Gastroesophageal sphincter (tissue), 4 donors: Measurements from ENCODE around the gene CPNE4. TPM values are rescaled to one million over a fixed set of nuclear protein-coding genes. Genes with fewer than 3 reads are reported as not detected.

Source experiments
- ATAC-seq: fragments of 150-250 bp; one replicate; pipeline ENCODE4 v1.9.1; 2016; ENCODE audit warnings: mild to moderate bottlenecking, moderate library complexity
- H3K27ac ChIP-seq, 4 donors: fragments of 200-600 bp; sonication (generic) in 3 of 4; 1 replicate in 3 of 4; 2 replicates in 1 of 4; pipeline ENCODE4 v1.5.1; 2016 to 2019
- H3K27me3 ChIP-seq: fragments of 200-600 bp; sonication (generic); one replicate; pipeline ENCODE4 v1.5.1; 2019
- H3K36me3 ChIP-seq, 2 donors: fragments of 200-600 bp; sonication (generic); one replicate each; pipeline ENCODE4 v1.5.1; 2019; ENCODE audit warnings: control low read depth in 1 of 2
- H3K4me1 ChIP-seq, 3 donors: fragments of 200-600 bp; sonication (generic); 1 replicate in 2 of 3; 2 replicates in 1 of 3; pipeline ENCODE4 v1.5.1; 2016 to 2019; ENCODE audit warnings: control low read depth in 2 of 3
- H3K4me3 ChIP-seq, 2 donors: fragments of 200-600 bp; sonication (generic); one replicate each; pipeline ENCODE4 v1.5.1; 2019; ENCODE audit warnings: mild to moderate bottlenecking in 1 of 2, moderate library complexity in 1 of 2
- H3K9me3 ChIP-seq, 3 donors: fragments of 200-600 bp; sonication (generic); one replicate each; pipeline ENCODE4 v1.5.1; 2017 to 2019; ENCODE audit warnings: control low read depth in 2 of 3
- EP300 ChIP-seq: sonication (generic); formaldehyde crosslinking; IDR thresholded peaks from one replicate; pipeline ENCODE4 v1.6.1; 2017; ENCODE audit warnings: antibody characterized with exemption, mild to moderate bottlenecking
- POLR2A ChIP-seq, 2 donors: fragments of 450-650 bp; IDR thresholded peaks; one replicate each; pipeline ENCODE4 v1.6.1; 2017; ENCODE audit warnings: antibody characterized with exemption in 2 of 2, mild to moderate bottlenecking in 2 of 2, moderate library complexity in 1 of 2
- POLR2AphosphoS5 ChIP-seq: sonication (generic); formaldehyde crosslinking; IDR thresholded peaks from one replicate; pipeline ENCODE4 v1.6.1; 2017; ENCODE audit warnings: antibody characterized with exemption
- WGBS, 2 donors: methylation state at CpG; one replicate each; pipeline ENCODE4 v1.1.5; 2018; ENCODE audit warnings: low coverage in 1 of 2; 5-methylcytosine and 5-hydroxymethylcytosine counted together
- total RNA-seq, 4 donors: library from RNA; depleted of rRNA; stranded (reverse); fragments of >200 nt; gene quantifications; one replicate each; pipeline ENCODE4 v1.1.0, GENCODE V29; 2016
- TF ChIP-seq, protein P1 (sequence below), 4 experiments: fragments of 200-600 bp in 2 of 4; fragments of 450-650 bp in 2 of 4; sonication (generic) in 1 of 4; IDR thresholded peaks; one replicate each; pipeline ENCODE4 v1.5.1; 2017 to 2019; ENCODE audit warnings: antibody characterized with exemption in 4 of 4, mild to moderate bottlenecking in 2 of 4, moderate library complexity in 2 of 4

The CPNE4 gene
- total RNA-seq, 4 donors from 2014 or later: not detected

DNA sequence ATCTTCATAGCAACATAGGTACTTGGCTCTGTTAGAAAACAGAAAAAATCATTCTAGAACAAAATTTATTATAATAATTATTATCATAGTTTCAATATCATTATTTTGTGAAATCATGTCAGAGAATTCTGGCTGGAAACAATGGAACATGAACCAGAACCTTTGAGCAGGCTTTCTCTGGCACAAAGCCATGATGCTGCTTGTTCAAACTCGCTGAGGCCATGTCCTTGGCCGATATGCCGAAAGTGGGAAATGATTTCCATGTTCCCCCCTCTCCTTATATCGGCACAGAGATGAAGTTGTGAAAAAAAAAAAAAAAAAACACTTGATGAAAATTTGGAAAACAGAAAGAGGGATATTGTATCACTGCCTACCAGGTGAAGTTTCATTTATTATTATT lies 483.1 kb downstream of the CPNE4 start:
- no peak for ATAC-seq
- 83 to 100% methylated on average over 1 to 4 of the region's 4 CpGs for WGBS, 2 donors
- H3K4me1 ChIP-seq: no peaks in the 10 kb centered on the region
- no peak for TF ChIP-seq POLR2AphosphoS5
- no peak for TF ChIP-seq EP300
- no peak for TF ChIP-seq POLR2A (IDR thresholded peaks at IDR 0.05)
- TF ChIP-seq, protein P1, sequence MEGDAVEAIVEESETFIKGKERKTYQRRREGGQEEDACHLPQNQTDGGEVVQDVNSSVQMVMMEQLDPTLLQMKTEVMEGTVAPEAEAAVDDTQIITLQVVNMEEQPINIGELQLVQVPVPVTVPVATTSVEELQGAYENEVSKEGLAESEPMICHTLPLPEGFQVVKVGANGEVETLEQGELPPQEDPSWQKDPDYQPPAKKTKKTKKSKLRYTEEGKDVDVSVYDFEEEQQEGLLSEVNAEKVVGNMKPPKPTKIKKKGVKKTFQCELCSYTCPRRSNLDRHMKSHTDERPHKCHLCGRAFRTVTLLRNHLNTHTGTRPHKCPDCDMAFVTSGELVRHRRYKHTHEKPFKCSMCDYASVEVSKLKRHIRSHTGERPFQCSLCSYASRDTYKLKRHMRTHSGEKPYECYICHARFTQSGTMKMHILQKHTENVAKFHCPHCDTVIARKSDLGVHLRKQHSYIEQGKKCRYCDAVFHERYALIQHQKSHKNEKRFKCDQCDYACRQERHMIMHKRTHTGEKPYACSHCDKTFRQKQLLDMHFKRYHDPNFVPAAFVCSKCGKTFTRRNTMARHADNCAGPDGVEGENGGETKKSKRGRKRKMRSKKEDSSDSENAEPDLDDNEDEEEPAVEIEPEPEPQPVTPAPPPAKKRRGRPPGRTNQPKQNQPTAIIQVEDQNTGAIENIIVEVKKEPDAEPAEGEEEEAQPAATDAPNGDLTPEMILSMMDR (IDR thresholded peaks at IDR 0.05): no peak
- no peak overlapping the region for H3K4me3 ChIP-seq
- H3K9me3 ChIP-seq: no peaks in the 10 kb centered on the region
- no peaks in the 10 kb centered on the region for H3K36me3 ChIP-seq
- H3K27ac ChIP-seq: no peak overlapping the region
- no peaks in the 10 kb centered on the region for H3K27me3 ChIP-seq

DNA sequence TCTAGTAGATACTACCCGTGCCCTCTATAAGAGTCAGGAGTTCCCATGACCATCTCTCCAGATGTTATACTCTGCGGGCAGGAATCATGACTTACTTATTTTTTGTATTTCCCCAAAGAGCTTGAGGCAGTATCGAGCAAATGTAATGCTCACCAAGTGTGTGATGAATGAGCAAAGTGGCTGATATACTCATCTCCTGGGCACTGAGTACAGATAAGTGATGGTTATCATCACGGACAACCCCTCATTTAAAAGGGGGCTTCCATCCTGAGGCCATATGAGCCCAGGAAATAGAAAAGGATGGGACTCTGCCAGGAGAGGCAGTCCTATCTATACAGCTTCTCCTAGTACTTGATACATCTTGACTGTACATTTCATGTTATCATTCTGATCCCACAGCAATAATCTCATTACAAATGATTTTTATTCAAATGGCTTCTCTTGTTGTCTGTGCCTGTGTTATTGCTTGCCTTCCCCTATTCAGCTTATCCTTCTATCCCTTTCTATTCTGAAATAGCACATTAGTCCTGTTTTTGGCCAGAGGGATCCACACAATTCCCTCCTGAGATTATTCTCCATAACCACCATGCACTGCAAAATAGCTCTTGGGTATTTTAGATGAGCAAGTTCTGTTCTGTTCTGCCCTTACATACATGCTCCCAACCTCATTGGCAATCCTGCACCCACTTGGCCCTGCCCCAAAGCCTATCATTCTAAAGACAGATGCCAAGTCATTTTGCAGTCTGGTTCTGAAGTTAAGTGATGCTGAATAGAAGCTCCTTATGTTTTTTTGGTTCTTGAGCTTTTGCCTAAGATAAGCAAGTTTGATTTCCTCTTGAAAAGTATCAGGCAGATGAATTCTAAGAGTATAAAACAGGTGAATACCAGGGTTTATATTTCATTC lies 484.0 kb downstream of the CPNE4 start:
- ATAC-seq: no peak
- no peaks in the 10 kb centered on the region for H3K4me1 ChIP-seq

DNA sequence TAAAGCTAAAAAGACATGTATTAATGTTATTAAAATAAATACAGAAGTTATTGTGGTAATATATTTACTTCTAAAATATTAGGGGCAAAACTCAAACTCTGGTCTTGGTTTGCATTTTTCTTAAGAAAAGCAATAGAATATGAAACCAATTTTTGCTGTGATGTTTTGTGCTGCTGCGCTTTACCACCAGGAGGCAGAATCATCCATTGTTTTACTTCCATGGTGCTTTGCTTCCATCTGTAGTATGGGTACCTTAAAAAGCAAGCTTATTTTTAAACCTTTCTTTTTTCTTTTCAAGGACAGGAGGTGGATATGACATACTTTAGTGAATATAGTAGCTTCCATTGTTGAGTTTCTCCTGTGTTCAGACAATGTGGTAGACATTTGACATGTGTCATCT lies 485.5 kb downstream of the CPNE4 start:
- no peak for ATAC-seq
- WGBS, 2 donors: 93 to 100% methylated on average over 1 of the region's 1 CpG
- H3K27ac ChIP-seq: no peak overlapping the region
- TF ChIP-seq, protein P1 (IDR thresholded peaks at IDR 0.05): no peak
- TF ChIP-seq EP300 (no peak), POLR2A (IDR thresholded peaks at IDR 0.05) (no peak), POLR2AphosphoS5 (no peak)
- no peaks in the 10 kb centered on the region for H3K9me3 ChIP-seq
- no peak overlapping the region for H3K4me3 ChIP-seq
- no peaks in the 10 kb centered on the region for H3K27me3 ChIP-seq
- no peaks in the 10 kb centered on the region for H3K36me3 ChIP-seq
- H3K4me1 ChIP-seq: peaks cover 0 to 2% (median 0%) of the 10 kb centered on the region in 3 donors

More for the DNA sequence above, 484.0 kb downstream of the CPNE4 start:
- WGBS, 2 donors: 73 to 92% methylated on average over 4 of the region's 4 CpGs
- no peak overlapping the region for H3K27ac ChIP-seq
- no peak overlapping the region for H3K4me3 ChIP-seq
- TF ChIP-seq POLR2AphosphoS5 (no peak), EP300 (no peak), POLR2A (IDR thresholded peaks at IDR 0.05) (no peak)
- TF ChIP-seq, protein P1 (IDR thresholded peaks at IDR 0.05): no peak
- no peaks in the 10 kb centered on the region for H3K27me3 ChIP-seq
- no peaks in the 10 kb centered on the region for H3K9me3 ChIP-seq
- H3K36me3 ChIP-seq: no peaks in the 10 kb centered on the region

DNA sequence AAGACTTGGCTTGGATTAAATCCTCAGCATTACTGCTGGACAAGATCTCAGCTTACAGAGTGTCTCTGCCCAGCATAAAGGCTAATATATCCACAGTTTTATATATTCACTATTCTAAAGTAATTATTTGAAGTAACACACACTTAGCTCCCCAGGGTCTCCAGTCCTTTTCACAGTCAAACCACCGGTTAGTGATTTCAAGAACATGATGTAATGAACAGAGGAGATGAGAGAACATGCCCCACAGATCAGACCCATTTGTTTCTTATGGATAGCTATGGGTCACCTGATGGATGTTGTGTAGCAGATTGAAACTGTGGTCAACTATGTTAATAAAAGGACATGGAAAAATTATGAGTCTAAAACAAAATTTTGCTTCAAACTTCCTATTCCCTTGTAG lies 487.2 kb downstream of the CPNE4 start:
- Histone ChIP-seq H3K9me3 (no peaks in the 10 kb centered on the region), H3K36me3 (no peaks in the 10 kb centered on the region), H3K27ac (no peak overlapping the region), H3K27me3 (no peaks in the 10 kb centered on the region), H3K4me3 (no peak overlapping the region), H3K4me1 (peaks cover 0 to 15% (median 6%) of the 10 kb centered on the region in 3 donors)
- no peak for TF ChIP-seq EP300
- TF ChIP-seq, protein P1 (IDR thresholded peaks at IDR 0.05): no peak
- 64 to 82% methylated on average over 1 of the region's 1 CpG for WGBS, 2 donors
- ATAC-seq: no peak

DNA sequence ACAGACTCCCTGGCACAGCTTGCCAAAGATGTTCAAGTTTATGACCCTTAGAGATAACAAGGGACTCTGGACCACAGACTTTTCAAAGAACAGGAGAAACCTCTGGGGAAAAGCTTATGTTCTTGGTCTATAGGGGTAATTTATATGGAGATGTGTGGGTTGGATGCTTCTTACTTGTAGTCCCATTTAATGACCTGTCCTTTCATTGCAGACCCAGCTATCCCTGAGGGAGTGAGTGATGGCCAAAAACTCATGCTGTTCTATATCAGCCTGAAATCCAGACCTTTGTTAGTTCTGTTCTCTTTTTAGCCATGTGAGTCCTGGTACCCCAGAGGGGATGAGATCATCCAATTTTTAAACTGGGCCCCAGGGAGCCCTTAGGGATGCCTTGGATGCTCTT lies 488.4 kb downstream of the CPNE4 start:
- H3K9me3 ChIP-seq: no peaks in the 10 kb centered on the region
- H3K4me1 ChIP-seq: peaks cover 0 to 15% (median 6%) of the 10 kb centered on the region in 3 donors
- no peaks in the 10 kb centered on the region for H3K27me3 ChIP-seq
- H3K27ac ChIP-seq: no peak overlapping the region
- no peak for ATAC-seq
- H3K4me3 ChIP-seq: no peak overlapping the region
- no peak for TF ChIP-seq POLR2AphosphoS5
- no peak for TF ChIP-seq POLR2A (IDR thresholded peaks at IDR 0.05)
- TF ChIP-seq EP300: no peak
- no peaks in the 10 kb centered on the region for H3K36me3 ChIP-seq
